AG20443 (cell line): ENCODE measurements around the gene PPTC7.
"Not testable (repeated sequence)": the region's sequence is repeated elsewhere in the genome, so short reads cannot be mapped to it uniquely, and the experiment has no call there.

Source experiments
- DNase-seq: peaks from one replicate; pipeline ENCODE4 v3.0.0; 2012; ENCODE audit warnings: low spot score, mixed read lengths

PPTC7 gene

GRCh38 chr12:110534811-110535210 is 48.3 kb downstream of the PPTC7 start:
- DNase-seq, result no peak

GRCh38 chr12:110533607-110534006 is 49.5 kb downstream of the PPTC7 start:
- DNase-seq, result no peak

- no peak for DNase-seq
Observed at GRCh38 chr12:110532644-110533043, 50.5 kb downstream of the PPTC7 start.

- peak; percentile 48 for DNase-seq
Observed at GRCh38 chr12:110531741-110532333, 51.3 kb downstream of the PPTC7 start.

GRCh38 chr12:110530511-110530910 is 52.6 kb downstream of the PPTC7 start:
- DNase-seq, result no peak

GRCh38 chr12:110528277-110528839 is 54.8 kb downstream of the PPTC7 start:
- DNase-seq, result no peak

GRCh38 chr12:110520876-110521712 is 62.0 kb downstream of the PPTC7 start:
- not testable (repeated sequence) for DNase-seq

- DNase-seq, result not testable (repeated sequence)
Observed at GRCh38 chr12:110518014-110518413, 65.1 kb downstream of the PPTC7 start.

GRCh38 chr12:110516995-110517394 is 66.1 kb downstream of the PPTC7 start:
- no peak for DNase-seq

GRCh38 chr12:110514363-110514762 is 68.8 kb downstream of the PPTC7 start:
- DNase-seq, result no peak

- no peak for DNase-seq
Observed at GRCh38 chr12:110513842-110514241, 69.3 kb downstream of the PPTC7 start.

- no peak for DNase-seq
Observed at GRCh38 chr12:110508071-110508586, 75.0 kb downstream of the PPTC7 start.

- DNase-seq, result no peak
Observed at GRCh38 chr12:110505332-110505731, 77.8 kb downstream of the PPTC7 start.

GRCh38 chr12:110503432-110503831 is 79.7 kb downstream of the PPTC7 start:
- DNase-seq, result no peak

- peak; percentile 96 for DNase-seq
Observed at GRCh38 chr12:110501752-110502738, 81.1 kb downstream of the PPTC7 start, which contains the start of the genes RAD9B and VPS29. Gene RAD9B, plus strand, starts transcription at chr12:110502331. Its CDS starts 7 bp downstream, at chr12:110502338. Gene VPS29, minus strand, starts transcription at chr12:110502111. Its CDS starts 60 bp downstream, at chr12:110502051.

- DNase-seq, result peak; percentile 45
Observed at GRCh38 chr12:110501399-110501751, 81.7 kb downstream of the PPTC7 start.

GRCh38 chr12:110498984-110499706 is 84.0 kb downstream of the PPTC7 start:
- DNase-seq, result peak; percentile 46
